HG03469 (cell line): Measurements from ENCODE around the gene PGAP6.
"Not testable (repeated sequence)": the region's sequence is repeated elsewhere in the genome, so short reads cannot be mapped to it uniquely, and the experiment has no call there.

Experiments used
- ATAC-seq: cut with Tn5 transposase; IDR thresholded peaks from one replicate; pipeline ENCODE4 v1.9.1; 2021; ENCODE audit warnings: mild to moderate bottlenecking, moderate library complexity, moderate number of reproducible peaks; ENCODE audit not compliant: unreplicated experiment

PGAP6 gene

DNA sequence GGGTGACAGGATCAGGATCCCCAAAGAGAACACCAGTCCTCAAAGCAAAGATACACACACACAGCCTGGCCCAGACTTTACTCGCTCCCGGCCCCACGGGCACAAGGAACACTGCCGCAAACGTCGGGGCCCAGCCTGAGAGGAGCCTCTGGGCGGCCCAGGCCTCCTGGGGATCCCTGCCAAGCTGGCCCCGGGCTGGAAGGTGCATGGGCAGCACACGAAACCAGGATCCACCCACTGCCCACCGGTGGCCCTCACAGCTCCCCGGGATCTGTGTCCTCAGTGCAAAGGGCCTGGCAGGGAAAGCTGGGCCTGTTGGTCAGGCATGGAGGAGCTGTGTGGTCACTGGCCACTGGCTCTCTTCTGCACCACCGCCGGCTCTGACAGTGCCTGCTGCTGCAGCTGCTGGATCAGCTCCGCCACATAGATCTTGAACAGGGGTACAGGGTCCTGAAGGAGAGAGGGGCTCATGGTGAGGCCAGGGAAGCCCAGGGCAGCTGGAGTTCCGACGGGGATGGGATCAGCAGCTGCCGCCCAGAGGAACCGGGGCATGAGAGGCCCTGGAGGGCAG, 14.4 kb downstream of the PGAP6 start:
- no peak for ATAC-seq

DNA sequence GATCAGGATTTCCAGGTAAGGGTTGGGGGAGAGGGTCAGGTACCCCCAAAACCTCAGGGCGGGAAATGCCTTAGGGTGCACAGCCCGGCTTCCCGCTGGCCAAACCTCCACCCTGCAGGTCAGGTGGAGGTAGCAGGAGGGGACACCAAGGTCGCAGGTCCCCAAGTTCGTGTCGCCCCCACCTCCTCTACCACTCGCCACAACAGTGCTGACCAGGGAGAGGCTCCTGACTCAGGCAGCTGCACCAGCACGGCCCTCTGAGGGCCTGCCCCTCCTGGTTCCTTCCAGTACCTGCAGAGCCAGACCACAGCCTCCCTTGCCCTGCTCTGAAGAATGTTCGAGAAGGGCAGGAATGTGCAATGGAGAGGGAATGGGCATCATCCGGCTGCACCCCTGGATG, 15.3 kb downstream of the PGAP6 start:
- no peak for ATAC-seq

DNA sequence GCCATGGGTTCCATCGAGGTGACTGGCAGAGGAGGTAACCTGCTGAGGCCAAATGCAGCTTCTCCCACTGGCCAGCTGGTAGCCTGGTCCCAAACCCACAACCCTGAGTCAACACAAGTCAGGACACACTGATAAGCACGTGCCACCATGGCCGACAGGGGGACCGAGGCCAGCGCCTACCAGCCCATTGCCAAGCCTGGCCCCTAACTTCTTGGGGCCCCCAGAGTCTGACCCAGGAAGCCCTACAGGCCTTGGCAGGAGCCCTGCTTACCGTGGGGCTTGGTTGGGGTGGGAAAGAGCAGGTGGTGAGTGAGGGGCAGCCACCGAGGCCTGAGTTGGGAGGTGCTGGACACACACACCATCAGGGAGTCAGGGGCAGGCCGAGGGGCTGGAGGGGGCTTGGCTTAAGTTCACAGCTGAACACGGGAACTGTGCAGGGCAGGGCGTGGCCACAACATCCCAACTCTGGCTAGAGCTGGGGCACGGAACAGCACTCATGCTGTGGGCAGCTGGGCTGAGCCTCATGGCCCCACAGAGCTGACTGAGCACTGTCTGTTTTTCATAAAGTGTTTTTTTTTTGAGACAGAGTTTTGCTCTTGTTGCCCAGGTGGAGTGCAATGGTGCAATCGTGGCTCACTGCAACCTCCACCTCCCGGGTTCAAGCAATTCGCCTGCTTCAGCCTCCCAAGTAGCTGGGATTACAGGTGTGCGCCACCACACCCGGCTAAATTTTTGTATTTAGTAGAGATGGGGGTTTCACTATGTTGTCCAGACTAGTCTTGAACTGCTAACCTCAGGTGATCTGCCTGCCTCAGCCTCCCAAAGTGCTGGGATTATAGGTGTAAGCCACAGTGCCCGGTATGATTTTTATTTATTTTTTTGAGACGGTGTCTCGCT, 16.9 kb downstream of the PGAP6 start:
- no peak for ATAC-seq

DNA sequence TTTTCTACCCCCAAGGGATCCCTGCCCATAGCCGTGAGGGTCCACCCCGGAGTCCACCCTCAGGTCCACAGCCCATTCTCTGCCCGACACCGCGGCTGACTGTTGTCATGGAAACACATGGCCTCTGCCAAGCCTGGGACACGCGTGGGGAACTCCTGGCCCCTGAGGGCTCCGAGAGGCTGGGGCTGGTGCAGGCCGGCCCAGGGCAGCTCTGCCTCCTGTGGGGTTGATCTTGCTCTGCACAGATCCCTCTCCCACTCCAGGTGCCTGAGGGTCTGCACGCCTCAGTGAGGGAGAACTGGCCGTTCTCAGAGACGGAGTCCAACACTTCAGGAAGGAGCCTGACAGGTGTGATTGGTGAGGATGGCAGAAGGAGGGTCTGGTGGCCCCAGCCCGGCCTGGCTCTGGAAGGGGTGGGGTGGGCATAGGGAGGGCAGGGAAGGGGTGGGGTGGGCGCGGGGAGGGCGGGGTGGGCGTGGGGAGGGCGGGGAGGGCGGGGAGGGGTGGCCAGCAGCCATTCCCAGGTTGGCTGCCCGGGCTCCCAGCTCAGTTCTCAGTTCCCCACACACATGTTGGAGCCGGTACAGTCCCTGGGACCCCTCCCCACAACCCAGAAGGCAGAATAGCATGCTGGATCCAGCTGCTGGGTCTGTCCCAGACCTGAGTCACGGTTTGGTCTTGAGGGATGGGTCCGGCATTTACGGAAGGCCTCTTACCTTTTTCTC, 17.9 kb downstream of the PGAP6 start:
- ATAC-seq = no peak

DNA sequence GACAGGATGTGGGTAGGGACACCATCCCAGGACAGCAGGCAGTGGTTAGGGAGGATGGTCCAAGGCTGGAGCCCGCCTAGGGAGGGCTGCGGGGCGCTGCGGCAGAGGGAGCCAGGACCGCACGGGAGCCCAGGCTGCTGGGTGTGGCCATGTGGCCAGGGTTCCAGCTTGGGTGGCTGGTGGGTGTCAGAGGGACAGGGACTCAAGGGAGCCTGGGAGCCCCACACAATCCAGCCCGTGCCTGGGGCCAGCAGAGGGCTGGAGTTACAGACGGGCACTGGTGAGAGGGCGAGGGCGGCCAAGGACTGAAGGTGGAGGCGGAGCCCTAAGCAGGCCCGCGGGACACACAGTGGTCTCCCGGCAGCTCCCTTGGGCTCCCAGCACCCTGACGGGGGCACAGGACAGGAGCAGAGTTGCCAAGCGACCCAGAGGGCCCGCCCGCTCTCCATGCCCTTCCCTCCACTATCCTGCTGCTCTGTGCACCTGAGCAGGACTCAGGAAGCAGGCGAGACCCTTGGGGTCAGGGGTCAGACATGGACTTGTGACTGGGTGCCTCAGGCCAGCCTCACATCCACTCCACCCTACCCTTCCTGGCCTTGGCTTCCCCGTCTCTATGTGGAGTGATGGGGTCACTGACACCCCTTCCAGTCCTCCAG, 18.5 kb downstream of the PGAP6 start:
- ATAC-seq = no peak

DNA sequence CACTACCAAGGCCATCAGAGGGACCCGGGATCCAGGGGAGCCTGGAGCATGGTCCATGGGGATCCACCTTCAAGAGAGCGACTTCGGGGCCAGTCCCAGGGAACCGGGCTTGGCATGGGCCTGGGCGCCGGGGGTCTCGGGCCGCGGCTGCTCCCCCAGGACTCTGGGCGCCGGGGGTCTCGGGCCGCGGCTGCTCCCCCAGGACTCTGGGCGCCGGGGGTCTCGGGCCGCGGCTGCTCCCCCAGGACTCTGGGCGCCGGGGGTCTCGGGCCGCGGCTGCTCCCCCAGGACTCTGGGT, 19.1 kb downstream of the PGAP6 start:
- not testable (repeated sequence) for ATAC-seq

DNA sequence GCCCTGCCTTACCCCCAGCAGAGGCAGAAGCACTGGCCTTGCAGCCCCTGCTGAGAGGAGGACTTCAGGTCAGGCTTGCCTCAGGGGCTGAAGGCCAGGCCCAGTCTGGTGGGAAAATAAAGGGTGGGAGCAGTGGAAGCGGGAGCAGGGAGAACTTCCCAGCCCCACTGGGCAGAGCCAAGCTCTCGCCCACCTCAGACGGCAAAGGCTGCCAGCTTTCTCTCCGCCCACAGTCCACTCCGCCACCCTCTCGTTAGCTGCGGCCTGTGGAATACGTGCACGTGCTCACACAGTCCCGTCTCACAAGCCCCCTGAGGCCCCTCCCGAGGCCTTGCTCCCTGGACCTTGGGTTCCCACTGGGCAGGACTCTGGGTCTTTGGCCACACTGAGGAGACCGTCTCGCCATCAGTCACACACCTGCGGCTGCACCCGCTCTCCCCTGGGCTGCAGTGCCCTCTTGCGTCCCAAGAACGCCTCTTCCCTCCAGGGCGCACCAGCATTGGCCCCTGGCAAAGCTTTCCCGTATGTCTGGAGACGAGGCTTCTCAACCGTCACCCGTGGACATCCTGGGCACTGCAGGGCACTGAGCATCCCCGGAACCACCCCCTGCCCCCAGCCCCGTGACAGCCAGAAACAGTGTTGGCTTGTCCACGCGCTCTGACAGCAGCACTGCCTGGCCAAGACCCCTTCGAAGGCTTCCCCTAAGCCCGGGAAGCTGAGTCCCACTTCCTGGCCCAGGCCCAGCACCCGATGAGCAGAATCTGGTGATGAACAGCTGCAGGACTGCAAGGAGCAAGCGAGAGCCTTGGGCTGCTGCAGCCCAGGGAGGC, 19.7 kb downstream of the PGAP6 start:
- no peak for ATAC-seq

DNA sequence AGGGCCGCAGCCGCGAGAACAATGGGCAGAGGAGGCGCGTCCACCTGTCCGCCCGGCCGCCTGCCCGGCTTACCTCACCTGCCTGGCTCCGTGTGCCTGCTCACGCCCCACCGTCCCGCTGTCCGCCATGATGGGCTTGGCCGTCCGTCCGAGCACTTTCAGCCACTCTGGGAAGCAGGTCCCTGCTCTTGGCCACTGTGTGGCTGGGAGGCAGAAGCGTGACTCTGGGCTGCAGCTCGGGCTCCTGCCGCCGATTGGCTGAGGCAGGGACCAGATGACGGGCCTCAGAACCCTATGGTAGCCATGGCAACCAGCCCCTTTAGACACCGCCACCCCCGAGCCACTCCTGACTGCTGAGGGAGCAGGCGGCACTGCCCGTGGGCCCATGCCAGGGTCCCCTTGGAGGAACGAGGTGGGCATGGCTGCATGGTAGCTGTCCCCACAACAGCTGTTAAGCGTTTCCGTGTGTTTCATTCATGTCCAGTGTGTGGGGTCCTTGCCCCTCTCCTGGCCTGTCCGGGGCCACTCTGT, 20.4 kb downstream of the PGAP6 start:
- no peak for ATAC-seq

DNA sequence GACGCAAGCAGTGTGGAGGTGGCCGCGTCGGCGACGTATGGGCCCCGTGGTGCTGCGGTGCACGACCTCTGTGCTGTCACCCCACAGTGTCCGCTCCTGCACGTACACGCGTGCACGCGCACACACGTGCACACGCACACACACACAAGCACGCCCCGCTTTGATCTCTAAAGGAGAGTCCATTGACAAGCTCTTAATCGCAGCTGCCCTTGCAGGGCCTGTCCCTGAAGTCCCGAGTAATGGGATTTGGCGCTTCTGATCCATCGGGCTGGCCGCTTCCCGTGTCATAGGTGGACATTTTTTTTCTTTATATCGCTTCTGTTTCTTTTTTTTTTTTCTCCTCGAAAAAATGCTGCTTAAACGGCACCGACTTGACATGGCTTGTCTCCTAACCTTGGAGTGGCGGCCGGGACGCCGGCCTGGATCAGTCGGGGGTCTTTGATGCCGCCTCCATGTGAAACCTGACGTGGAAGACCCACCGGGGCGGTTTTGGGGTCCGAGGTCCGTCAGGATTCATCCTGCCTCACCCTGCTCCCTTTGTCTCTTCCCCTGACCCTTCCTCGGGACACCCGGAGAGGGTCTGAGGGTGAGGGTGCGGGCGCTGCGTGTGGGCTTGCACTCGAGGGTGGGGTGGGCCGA, 21.0 kb downstream of the PGAP6 start:
- no peak for ATAC-seq

DNA sequence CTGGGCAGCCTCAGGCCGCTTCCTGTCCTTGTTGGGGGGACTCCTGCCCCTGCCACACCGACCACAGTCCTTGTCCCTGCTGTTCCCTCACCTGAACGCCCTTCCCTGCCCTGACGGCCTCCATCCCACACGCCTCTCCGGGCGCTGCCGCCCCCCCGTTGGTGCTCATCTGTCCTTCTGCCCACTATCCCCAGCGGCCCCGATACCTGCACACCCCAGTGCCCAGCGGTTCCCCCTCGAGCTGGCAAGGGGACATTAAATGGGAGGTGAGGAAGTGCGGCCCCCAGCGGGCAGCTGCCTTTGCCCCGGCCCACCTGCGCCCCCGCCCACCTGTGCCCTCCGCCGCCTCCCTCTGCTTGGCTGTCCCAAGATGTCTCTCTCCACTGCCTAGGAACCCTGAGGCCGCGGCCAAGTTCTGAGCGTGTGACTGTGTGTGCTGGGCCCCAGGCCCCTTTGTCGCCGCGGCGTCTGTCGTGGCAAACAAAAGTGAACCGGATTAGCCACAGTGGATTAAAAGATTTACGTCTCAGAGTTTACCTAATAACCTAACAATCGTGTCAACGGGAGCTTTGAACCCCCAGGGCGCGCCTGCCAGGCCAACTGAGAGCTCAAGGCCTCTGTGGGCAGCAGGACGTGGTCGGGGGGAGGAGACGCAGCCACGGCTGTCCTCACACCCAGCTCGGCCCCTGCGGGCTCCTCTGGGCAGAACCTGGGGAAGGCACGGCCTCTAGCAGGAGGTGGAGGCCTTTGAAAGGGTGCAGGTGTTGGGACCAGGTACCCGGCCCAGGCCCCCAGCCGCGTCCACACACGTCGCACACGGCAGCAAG, 21.7 kb downstream of the PGAP6 start:
- no peak for ATAC-seq

DNA sequence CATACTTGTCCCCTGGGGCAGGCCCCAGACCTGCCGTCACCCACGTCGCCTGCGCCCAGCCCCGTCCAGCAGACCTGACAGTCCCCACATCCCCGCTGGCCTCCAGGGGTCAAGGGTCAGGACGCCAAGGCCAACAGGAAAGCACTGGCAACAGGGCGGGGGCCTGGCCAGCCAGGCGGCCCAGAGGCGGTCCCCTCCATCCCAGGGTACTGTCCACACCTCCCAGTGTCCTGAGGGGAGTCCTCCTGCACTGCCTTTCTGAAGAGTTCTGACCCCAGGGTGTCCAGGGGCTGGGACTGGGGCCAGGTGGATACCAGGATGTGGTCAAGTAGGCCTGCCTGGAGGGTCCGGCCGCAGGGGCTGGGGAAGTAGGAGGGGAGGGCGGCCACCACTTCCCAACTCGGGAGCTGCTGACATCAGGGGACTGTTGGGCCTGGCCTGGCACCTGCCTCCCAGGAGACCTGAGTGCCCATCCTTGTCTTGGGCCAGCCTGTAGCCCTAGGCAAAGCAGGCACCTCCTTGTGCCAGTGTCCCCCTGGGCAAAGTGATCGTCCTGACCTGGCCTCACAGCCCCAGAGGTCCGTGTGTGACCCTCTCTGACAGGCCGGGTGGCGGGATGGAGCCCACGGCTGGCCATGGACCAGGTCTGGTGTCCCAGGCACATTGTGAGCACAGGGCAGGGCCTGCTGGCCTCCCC, 22.6 kb downstream of the PGAP6 start:
- ATAC-seq = no peak

DNA sequence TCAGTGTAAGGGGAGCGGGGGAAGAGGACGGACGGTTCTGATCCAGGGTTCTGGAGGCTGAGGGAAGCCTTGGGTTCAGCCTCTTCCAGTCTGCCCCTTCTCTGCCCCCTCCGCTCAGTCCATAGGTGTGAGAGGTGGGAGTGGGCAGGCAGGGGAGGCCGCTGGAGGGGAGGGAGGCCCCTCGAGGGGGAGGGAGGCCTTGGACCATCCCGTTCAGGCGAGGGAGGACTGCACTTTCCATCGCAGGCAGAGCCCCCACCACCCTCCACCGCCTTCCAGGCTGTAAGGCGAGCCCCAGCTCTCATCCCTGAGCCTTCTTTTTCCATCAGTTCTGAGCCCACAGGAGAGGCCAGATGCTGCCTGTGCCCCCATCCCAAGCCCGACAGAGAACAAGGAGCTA, 25.0 kb downstream of the PGAP6 start:
- ATAC-seq = no peak

DNA sequence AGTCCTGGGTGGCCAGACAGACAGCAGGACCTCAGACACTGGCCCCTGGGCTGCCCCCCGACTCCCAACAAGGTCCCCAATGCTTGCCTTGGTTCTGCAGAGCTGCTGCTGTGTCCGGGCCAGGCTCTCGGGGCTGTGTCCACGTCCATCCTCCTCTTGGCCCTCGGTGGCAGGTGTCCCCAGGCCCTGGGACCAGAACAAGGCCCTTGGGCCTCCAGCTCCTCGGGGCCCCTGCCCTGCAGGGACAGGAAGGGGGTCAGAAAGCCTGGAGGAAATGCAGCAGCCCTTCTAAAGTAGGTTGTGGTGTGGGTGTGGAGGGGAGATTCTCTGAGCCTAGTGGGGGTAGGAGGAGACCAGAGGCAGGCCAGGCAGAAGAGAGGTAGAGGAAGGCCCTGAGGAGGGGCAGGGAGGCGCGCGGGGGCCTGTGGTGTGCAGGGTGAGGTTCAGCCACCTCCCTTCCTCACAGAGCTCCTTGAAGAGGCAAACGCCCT, 26.8 kb downstream of the PGAP6 start:
- no peak for ATAC-seq

DNA sequence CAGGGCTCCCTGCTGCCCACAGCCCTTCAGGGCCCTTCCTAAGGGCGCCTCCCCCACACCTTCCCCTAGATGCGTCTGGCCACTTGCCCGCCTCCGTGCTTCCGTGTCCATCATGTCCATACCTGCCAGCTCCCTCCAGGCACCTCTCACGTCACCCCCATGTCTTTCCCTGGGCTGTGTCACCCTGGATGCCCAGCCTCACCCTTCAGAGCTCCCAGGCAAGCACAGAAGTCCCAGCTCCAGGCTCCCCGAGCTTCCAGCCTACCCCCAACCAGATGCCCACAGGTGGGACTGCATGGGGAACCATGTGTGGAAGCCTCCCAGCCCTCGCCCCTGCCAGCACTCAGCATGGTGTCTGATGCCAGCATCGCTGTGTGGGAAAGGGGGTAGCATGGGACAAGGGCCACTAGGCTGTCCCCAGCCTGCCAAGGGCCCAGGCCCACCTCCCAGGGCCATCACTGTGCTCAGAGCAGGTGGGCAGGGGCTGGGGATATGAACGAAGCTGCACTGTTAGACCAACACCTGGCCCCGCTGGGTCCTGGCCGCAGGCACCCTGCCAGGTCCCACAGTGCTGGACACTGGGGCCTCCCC, 27.4 kb downstream of the PGAP6 start:
- ATAC-seq = no peak

DNA sequence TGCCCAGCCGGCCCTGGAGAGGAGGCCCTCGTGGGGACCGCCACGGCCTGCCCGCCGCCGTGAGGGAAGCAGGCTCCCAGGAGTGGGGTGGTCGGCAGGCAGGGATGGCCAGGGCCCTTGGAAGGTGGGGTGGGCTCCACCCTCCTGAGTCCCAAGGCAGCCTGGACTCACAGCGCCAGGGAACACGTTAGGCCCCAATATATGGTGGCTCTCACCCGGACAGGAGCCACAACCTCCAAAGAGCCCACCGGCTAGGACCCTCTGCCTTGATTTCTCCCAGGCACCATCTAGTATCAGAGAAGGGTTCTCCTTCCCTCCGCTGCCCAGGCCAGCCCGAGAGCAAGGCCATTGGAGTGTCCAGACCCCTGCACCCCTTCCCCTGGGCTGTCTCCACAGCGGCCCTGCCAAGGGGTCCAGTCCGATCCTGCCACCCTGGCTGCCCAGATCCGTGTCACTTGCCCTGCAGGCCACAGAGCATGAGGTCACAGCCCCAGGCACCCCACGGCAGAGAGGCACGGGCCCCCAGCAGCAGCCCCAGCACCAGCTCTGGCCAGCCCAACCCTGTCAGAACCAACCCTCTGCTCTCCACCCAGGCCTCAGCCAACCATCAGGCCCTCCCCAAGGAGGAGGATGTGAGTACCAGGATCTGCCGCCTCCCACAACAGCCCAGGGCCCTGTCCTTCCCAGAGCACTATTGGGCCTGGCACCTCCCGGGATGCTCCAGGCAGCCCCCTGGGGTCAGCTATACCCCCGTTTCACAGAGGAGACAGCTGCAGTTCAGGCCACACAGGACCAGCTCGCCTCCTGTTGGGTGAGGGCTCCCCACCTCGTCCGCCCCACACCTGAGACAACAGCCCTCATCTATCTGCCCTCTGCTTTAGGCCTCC, 28.1 kb downstream of the PGAP6 start:
- ATAC-seq = no peak

DNA sequence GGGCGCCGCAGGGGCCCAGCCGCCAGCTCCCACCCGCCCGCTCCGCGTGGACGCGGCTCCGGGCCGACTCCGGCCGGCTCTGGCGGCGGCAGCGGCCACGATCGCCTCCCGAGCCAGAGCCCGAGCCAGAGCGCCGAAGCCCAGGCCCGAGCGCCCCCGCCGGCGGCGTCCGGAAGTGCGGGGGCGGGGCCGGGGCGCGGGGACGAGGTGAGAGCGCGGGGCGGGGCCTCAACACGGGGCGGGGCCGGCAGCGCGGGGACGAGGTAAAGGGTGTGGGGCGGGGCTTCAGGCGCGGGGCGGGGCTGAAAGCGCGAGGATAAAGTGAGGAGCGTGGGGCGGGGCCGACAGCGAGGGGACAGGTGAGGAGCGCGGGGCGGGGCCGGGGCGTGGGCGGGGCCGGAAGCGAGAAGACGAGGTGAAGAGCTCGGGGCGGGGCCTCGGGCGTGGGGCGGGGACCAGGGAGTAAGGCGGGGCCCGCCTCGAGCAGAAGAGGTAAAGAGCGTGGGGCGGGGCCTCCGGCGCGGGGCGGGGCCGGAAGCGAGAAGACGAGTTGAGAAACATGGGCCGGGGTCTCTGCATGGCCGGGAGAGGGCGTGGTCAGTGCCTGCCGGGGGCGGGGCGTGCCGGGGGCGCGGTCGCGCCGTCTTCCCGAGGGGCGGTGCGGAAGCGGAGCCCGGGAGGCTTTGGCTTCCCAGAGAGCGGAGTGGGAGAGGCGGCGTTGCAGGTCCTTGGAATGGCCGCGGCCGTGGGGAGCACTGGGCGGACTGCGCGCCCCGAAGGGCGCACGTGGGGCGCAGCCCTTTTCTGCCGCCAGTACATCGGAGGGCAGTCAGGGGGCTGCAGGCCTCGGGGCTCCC, 29.0 kb downstream of the PGAP6 start, which contains the start of gene AXIN1:
TSS of gene AXIN1 (minus strand) at position 177 of the 857 bp plus-strand sequence. CDS start 5,698 bp downstream, outside the sequence.
- no peak for ATAC-seq
